Lung microvascular endothelial cell (primary cell): ENCODE results near the gene BTBD8. TPM values are rescaled to one million over a fixed set of nuclear protein-coding genes. Genes with fewer than 3 reads are reported as not detected.
A peak's percentile ranks its signal among the peaks of the same experiment; 100 is the strongest.

Source experiments
- DNase-seq, 2 donors: peaks; one replicate each; pipeline versions ENCODE4 v3.0.0 to v3.0.0-alpha.2; 2010; ENCODE audit warnings: low read depth in 2 of 2
- total RNA-seq: library from RNA; depleted of rRNA; stranded (reverse); fragments of >200 nt; gene quantifications from 2 replicates; pipeline ENCODE4 v1.2.1, GENCODE V29; 2014

The BTBD8 gene
- total RNA-seq, 1 donor from 2014 or later, result 2.4 TPM

GRCh38 chr1:92191726-92192125, 111.6 kb downstream of the BTBD8 start:
- no peak for DNase-seq

GRCh38 chr1:92192246-92192645, 112.1 kb downstream of the BTBD8 start:
- no peak for DNase-seq

DNA sequence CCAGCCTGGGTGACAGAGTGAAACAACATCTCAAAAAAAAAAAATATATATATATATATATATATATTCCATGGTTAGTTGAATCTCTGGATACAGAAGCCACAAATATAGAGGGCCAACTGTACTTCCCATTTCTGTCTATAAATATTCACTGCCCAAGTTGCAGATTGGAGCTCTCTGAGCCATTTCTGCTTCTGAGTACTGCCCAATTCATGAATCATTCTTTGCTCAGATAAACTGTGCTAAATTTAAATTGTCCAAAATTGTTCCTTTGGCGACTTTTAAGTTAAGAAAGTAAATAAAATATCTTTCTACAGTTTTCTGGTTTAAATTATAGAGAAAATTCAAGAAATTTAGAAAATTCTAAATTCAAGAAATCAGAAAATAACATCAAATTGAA, 114.4 kb downstream of the BTBD8 start:
- DNase-seq, result no peak

- DNase-seq, result no peak
Measured at GRCh38 chr1:92201973-92202372, 121.8 kb downstream of the BTBD8 start.

DNA sequence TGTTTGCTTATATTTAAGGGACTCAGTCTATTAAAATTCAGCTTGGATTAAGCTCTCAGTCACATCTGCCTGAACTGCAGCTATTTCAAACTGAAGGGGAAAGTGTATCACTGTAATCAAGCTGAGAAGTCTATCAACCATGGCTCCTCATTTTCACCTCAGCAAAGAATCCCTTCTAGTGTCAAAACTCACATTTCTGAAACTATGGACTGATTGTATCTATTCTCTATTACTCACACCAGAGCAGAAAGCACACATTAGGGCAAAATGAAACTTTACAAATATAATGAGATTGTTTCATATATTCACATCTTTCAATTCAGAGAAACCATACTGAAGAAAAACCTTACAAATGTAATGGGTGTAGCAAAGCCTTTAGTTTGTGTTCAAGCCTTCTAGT, 123.0 kb downstream of the BTBD8 start:
- DNase-seq, result no peak

- DNase-seq, result peak in 1 of 2 donors; percentile 10
Measured at GRCh38 chr1:92210701-92211100, 130.6 kb downstream of the BTBD8 start.

DNA sequence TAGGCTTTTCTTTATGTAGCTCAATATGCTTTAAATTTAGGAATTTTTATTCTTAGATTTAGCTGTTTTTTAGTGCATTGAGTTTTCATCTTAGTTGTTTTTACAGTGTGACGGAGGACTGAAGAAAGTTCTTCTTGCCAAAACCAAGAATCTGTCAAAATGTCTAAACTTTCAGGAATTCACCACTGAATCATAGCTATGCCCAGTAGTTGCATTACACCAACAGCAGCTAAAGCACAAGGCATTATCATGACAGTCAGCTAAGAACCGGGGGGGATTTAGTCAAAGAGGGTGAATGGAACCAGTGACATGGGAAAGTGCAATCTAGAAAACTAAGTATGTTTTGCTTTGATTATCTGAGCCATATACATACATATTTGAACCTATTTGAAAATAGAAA, 131.0 kb downstream of the BTBD8 start:
- peak in 1 of 2 donors; percentile 6 for DNase-seq

DNA sequence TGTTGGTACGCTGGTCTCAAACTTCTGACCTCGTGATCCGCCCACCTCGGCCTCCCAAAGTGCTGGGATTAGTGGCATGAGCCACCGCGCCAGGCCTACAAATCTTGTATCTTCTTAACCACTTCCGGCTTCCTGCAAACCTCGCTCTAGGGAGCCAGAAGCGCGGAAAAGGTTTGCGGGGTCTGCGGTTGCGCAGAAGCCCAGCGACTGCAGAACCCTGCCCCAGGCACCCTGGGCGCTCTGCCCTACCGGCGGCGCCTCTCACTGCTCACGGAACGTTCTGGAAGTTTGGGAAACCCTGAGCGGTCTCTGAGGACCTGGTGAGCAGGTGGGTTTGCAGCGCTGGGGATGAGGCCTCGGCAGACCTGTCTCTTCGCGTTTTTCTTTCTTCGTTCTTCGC, 137.6 kb downstream of the BTBD8 start, which contains the start of gene C1orf146:
TSS of gene C1orf146 (plus strand) at position 195 of the 400 bp plus-strand sequence. CDS start 13,506 bp downstream, outside the sequence.
- no peak for DNase-seq

DNA sequence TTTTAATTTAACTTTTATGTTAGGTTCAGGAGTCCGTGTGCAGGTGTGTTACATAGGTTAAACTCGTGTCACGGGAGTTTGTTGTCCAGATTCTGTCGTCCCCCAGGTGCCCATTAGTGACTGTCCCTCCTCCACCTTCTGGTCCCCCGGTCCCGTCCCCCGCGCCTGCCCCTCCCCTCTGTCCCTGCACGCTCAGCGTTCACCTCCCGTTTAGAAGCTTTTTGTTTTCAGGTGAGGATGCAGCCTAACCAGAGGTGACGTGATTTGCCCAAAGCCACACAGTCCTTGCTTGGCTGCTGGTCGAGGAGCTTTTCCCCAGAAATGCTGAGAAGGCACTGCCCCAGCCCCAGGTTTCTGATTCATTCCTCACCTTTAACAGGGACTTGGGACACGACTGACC, 138.4 kb downstream of the BTBD8 start:
- DNase-seq, result no peak

DNA sequence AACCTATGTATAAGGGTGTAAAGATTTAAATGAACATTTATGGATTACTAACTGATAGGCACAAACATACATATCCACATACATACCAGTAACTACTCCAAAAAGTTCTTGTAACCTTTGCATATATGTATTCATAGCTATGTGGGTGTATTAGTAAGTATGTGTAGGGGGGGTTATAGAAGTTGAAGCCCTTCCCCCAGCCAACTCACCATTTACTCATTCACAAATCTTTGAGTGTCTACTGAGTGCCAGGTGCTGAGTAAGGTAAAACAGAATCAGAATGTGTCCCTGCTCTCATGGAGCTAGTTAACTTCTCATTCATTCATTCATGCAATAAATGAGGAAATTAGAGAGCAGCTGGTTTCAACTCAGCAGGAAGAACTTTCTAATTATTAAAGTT, 138.9 kb downstream of the BTBD8 start:
- DNase-seq, result no peak

DNA sequence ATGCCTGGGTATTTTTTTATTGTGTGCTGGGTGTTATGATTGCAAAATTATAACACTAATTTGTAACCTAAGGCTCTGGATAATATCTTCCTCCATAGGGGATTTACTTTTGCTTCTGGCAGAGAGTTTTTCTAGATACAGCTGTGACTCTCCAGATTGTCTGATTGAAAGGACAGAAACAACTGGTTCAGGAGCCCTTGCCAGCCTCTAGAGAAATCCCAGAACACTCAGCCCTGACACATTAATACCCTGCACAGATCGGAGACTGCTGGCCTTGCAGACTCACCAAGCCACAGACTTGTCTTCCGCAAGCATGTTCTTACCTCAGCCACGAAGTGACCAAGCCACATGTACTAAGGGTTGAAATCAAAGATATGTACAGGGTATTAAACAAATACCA, 148.3 kb downstream of the BTBD8 start:
- DNase-seq, result no peak

DNA sequence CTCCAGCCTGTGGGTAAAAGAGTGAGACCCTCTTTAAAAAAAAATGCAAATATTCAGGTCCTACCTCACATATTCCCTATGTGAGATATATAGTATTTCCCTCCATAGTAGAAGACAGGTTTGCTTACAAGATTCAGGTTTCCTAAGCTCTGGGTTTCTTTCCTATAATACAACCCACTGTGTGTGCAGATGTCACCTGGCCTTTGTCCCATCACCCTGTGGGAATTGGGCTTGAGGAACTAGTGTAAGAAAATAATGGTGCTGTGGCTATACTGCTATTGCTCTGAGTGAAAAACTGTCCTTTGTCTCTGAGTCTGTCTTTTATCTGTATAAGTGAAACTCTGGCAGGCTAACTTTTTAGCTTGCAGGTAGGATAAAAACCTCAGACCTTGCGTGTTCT, 150.6 kb downstream of the BTBD8 start:
- DNase-seq, result no peak

Other genes starting within 250 kb of the BTBD8 start
- 7.4 and 25.8 TPM in 2 replicates for gene TGFBR3, start 194.2 kb upstream of the BTBD8 start, total RNA-seq
- not detected in 2 replicates for gene BRDT, start 130.9 kb upstream of the BTBD8 start, total RNA-seq
- gene EPHX4, start 50.4 kb upstream of the BTBD8 start, total RNA-seq, result 3.4 and 5.2 TPM in 2 replicates
- under 0.01 and 0.20 TPM in 2 replicates for gene SETSIP, start 4.9 kb upstream of the BTBD8 start, total RNA-seq
- not detected in 2 replicates for gene C1orf146, start 137.6 kb downstream of the BTBD8 start, total RNA-seq
- 5.4 and 5.8 TPM in 2 replicates for gene GLMN, start 218.6 kb downstream of the BTBD8 start, total RNA-seq
- 1.7 and 2.6 TPM in 2 replicates for gene RPAP2, start 218.7 kb downstream of the BTBD8 start, total RNA-seq